Bronchus fibroblast of lung (primary cell): Measurements from ENCODE around the gene PLAGL1. TPM values are rescaled to one million over a fixed set of nuclear protein-coding genes. Genes with fewer than 3 reads are reported as not detected.

Source experiments
- total RNA-seq: library from RNA; depleted of rRNA; stranded (reverse); fragments of >200 nt; gene quantifications from 2 replicates; pipeline ENCODE4 v1.2.3, GENCODE V29; 2015

The PLAGL1 gene
- 8.9 and 11.6 TPM in 2 replicates for total RNA-seq

DNA sequence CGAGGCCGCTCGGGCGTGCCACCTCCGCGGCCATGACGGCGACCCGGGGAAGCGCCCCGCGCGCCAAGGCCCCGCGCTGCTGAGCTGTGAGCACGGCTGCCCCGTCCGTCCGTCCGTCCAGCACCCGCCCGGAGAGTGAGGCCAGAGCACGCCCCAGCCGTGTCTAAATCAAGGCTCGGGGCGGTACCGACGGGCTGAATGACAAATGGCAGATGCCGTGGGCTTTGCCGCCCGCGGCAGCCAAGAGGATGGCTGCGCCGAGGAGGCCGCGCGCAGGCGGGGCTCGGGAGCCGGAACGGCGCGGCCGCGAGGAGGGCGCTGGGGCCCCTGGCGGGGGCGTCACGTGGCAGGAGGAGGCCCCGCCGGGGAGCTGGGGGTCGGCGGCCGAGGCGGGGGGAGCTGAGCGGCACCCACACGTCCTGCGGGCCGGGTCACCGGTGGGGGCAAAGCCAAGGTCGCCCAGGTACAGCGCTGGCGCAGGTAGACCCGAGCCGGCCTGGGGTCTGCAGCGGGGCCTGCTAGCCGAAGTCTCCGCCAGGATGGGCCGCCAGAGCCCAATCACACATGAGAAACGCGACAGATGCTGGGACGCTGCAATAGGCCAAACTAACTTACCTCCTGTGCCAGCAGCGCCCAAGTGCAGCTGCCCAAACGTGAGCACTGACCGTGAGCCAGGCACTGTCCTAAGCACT is at the start of gene PLAGL1:
TSS of gene PLAGL1 (minus strand) at position 140 of the 692 bp plus-strand sequence. CDS start 60,123 bp downstream, outside the sequence.

Other genes starting within 250 kb of the PLAGL1 start
- 12.2 and 15.3 TPM in 2 replicates for gene LTV1, start 164.9 kb downstream of the PLAGL1 start, total RNA-seq
- gene ZC2HC1B, start 143.8 kb downstream of the PLAGL1 start, total RNA-seq: not detected in 2 replicates
- gene SF3B5, start 87.3 kb upstream of the PLAGL1 start, total RNA-seq: 322 and 349 TPM in 2 replicates
- 0.50 and 1.2 TPM in 2 replicates for gene STX11, start 142.3 kb upstream of the PLAGL1 start, total RNA-seq